Measurements from ENCODE around the gene CCDC158.

The CCDC158 gene

DNA sequence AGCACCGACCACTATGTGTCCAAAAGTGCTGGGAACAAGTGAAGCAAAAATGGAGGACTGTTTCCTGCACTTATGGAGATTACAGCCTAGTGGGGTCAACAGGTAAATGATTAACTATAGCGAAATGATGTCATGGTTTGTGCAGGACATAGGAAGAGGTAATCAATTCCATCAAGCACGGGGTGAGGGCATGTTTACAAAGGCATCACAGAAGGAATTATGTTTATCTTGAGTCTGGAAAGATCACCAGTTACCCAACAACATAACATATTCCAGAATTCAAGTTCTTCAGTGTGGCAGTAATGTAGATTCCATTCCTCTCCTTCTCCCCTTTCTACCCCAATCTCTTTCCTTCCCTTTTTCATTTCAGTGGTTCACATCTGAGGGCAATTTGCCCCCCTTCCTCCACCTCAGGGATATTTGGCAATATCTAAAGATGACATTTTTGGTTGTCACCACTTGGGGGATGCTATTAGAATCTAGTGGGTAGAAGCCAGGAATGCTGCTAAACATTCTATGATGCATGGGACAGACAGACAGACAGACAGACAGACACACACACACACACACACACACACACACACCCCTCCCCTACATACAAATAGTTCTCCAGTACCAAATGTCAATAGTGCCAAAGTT lies 145.3 kb downstream of the CCDC158 start:
- no peak for DNase-seq (ENCODE audit: low read depth)

DNA sequence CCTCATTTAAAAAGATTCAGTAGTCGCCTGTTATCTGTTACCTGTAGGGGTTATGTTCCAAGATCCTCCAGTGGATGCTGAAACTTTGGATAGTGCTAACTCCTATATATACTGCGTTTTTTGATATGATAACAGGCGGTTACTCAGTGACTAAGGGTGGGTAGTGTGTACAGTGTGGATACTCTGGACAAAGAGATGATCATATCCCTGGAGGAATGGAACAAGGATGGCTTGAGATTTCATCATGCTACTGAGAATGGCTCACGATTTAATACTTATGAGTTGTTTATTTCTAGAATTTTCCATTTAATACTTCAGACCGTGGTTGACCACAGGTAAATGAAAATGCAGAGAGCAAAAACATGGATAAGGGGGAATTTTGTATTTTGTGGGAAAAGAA lies 147.9 kb downstream of the CCDC158 start:
- H3K4me3 ChIP-seq (ENCODE audit: low read depth, low read length): no peak overlapping the region
- TF ChIP-seq, protein P1, sequence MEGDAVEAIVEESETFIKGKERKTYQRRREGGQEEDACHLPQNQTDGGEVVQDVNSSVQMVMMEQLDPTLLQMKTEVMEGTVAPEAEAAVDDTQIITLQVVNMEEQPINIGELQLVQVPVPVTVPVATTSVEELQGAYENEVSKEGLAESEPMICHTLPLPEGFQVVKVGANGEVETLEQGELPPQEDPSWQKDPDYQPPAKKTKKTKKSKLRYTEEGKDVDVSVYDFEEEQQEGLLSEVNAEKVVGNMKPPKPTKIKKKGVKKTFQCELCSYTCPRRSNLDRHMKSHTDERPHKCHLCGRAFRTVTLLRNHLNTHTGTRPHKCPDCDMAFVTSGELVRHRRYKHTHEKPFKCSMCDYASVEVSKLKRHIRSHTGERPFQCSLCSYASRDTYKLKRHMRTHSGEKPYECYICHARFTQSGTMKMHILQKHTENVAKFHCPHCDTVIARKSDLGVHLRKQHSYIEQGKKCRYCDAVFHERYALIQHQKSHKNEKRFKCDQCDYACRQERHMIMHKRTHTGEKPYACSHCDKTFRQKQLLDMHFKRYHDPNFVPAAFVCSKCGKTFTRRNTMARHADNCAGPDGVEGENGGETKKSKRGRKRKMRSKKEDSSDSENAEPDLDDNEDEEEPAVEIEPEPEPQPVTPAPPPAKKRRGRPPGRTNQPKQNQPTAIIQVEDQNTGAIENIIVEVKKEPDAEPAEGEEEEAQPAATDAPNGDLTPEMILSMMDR (conservative IDR thresholded peaks at IDR 0.05; ENCODE audit: low read depth, low read length): no peak

More for the DNA sequence above, 145.3 kb downstream of the CCDC158 start:
- TF ChIP-seq, protein P1 (conservative IDR thresholded peaks at IDR 0.05; ENCODE audit: low read depth, low read length): no peak
- no peak overlapping the region for H3K4me3 ChIP-seq (ENCODE audit: low read depth, low read length)

DNA sequence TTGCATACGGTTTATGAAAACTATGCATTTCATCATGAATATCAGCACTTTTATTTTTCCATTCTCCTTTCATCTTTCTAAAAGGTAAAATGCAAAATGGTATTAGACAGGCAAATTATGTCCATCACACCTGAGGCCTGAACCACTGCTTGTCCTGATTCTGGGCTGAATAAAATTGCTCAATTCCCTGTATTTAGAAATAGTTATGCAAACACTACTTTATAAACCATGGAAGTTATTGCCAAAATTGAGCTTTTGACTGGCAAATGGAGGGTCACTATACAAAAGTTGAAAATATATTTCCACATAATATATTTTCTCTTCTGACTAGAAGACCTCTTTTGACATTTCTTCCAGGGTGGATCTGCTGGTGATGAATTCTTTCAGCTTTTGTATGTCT lies 148.4 kb downstream of the CCDC158 start:
- H3K4me3 ChIP-seq (ENCODE audit: low read depth, low read length): no peak overlapping the region
- no peak for DNase-seq (ENCODE audit: low read depth)
- TF ChIP-seq, protein P1 (conservative IDR thresholded peaks at IDR 0.05; ENCODE audit: low read depth, low read length): no peak

More for the DNA sequence above, 147.9 kb downstream of the CCDC158 start:
- DNase-seq (ENCODE audit: low read depth): no peak

DNA sequence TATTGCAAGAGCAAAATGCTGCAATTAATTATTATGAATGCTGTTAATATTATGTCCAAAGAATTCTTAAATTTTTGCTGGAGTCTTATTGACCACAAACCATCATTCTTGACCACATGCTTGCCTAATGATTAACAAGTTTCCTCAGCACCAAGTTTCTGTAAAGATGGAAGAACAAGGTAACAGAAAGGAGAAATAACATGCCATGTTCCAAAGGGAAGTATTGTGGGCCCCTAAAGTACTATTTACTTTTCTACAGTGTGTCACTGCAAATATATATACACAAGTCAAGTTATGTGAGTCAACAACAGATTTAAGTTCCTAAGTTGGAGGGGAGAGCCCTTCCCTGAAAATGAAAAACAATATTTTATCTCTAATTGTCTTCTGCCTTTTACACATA lies 148.9 kb downstream of the CCDC158 start:
- DNase-seq (ENCODE audit: low read depth): no peak
- no peak overlapping the region for H3K4me3 ChIP-seq (ENCODE audit: low read depth, low read length)
- TF ChIP-seq, protein P1 (conservative IDR thresholded peaks at IDR 0.05; ENCODE audit: low read depth, low read length): no peak

DNA sequence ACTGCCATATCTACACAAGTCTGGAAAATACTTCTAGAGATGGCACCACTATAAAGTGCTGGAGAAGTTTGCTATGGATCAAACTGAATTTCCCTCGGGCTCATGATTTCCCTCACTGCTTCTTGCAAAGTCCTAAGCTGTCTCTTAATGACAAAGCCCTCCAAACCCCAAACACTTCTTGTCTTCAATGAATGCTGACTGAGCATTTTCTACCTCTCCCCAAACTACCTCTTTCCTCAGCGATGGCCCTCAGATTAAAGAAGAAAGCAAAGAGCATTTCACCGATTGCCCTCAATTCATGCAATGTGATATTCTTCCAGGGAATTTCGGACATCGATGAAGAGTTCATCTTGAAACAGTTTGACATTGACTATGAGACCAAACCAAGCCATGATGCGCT lies 149.7 kb downstream of the CCDC158 start:
- TF ChIP-seq, protein P1 (conservative IDR thresholded peaks at IDR 0.05; ENCODE audit: low read depth, low read length): no peak
- H3K4me3 ChIP-seq (ENCODE audit: low read depth, low read length): no peak overlapping the region

DNA sequence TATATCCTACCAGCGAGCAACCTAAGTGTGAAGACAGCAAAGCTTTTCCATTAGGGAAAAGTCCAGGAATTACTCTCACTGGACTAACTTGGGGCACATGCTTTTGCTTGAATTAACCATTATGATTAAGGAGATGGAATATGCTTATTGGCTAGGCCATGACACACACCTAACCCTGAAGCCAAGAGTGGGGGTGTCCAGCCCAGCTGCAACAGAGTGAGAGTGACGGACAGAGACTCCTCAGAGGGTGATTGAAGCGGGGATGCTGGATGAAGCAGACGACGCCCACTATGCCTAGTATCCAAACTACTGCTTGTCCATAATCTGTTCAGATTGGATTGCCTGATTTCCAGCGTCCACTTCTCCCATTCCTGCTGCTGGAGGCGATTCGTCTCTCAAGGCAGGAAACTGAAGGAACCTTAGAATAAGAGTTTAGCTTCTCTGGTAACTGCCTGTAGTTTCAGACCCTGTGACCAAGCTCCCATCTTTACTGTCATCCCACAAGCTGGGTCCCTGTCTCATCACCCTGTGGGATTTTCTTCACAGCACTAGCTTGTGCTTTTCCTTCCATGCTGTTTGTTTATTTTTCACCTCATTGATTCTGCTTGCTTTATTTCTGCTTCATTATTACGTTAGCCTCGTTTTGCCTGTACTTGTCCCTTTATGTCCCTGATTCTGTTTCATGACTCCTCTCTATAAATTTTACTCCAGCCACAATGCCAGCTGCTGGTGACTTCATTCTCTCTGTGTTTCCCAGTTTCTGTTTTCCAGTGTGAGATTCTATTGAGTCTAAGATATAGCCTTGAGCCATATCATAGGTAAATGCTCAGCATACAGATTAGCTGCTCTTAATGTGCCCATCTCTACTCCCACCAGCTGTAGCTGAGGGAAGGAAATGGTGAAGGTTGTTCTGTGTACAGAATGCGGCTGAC lies 150.4 kb downstream of the CCDC158 start:
- H3K4me3 ChIP-seq (ENCODE audit: low read depth, low read length): no peak overlapping the region
- TF ChIP-seq, protein P1 (conservative IDR thresholded peaks at IDR 0.05; ENCODE audit: low read depth, low read length): no peak
- no peak for DNase-seq (ENCODE audit: low read depth)

More for the DNA sequence above, 149.7 kb downstream of the CCDC158 start:
- no peak for DNase-seq (ENCODE audit: low read depth)

Data from choroid plexus epithelial cell (primary cell).